Effector CD8-positive, alpha-beta T cell (primary cell): ENCODE data around the gene TMEM187.

Source experiments
- DNase-seq: peaks from one replicate; lab custom pipeline; 2025; lab: John Stamatoyannopoulos, UW

Gene TMEM187

GRCh38 chrX:153954558-153955227 lies 17.9 kb upstream of the TMEM187 start:
- no peak for DNase-seq

GRCh38 chrX:153955228-153955732 lies 17.3 kb upstream of the TMEM187 start:
- no peak for DNase-seq

- no peak for DNase-seq
Observed at GRCh38 chrX:153956044-153956907, 16.3 kb upstream of the TMEM187 start.

GRCh38 chrX:153957224-153957623 lies 15.3 kb upstream of the TMEM187 start:
- DNase-seq: no peak

GRCh38 chrX:153958605-153959004 lies 13.9 kb upstream of the TMEM187 start:
- DNase-seq: no peak

- no peak for DNase-seq
Observed at GRCh38 chrX:153959649-153960048, 12.9 kb upstream of the TMEM187 start.

- no peak for DNase-seq
Observed at GRCh38 chrX:153960077-153960476, 12.5 kb upstream of the TMEM187 start.

- no peak for DNase-seq
Observed at GRCh38 chrX:153960786-153961185, 11.8 kb upstream of the TMEM187 start.

GRCh38 chrX:153961292-153961691 lies 11.3 kb upstream of the TMEM187 start:
- DNase-seq: no peak

GRCh38 chrX:153963546-153963945 lies 9.0 kb upstream of the TMEM187 start:
- no peak for DNase-seq

GRCh38 chrX:153964105-153964504 lies 8.4 kb upstream of the TMEM187 start:
- DNase-seq: no peak

GRCh38 chrX:153965406-153965805 lies 7.1 kb upstream of the TMEM187 start:
- DNase-seq: no peak

- no peak for DNase-seq
Observed at GRCh38 chrX:153966283-153966688, 6.3 kb upstream of the TMEM187 start.

- DNase-seq: no peak
Observed at GRCh38 chrX:153966841-153967535, 5.6 kb upstream of the TMEM187 start.

GRCh38 chrX:153967536-153968224 lies 4.9 kb upstream of the TMEM187 start:
- no peak for DNase-seq

- DNase-seq: no peak
Observed at GRCh38 chrX:153968255-153968654, 4.3 kb upstream of the TMEM187 start.

GRCh38 chrX:153968754-153969124 lies 3.8 kb upstream of the TMEM187 start:
- no peak for DNase-seq

GRCh38 chrX:153969125-153969903 lies 3.2 kb upstream of the TMEM187 start:
- no peak for DNase-seq

GRCh38 chrX:153969904-153970356 lies 2.6 kb upstream of the TMEM187 start:
- DNase-seq: no peak

GRCh38 chrX:153970357-153971123 lies 2.0 kb upstream of the TMEM187 start:
- DNase-seq: peak; percentile 19
